ENCODE results near the gene UTS2. TPM values are rescaled to one million over a fixed set of nuclear protein-coding genes. Genes with fewer than 3 reads are reported as not detected.

UTS2 gene
- total RNA-seq, 1 donor: not detected

DNA sequence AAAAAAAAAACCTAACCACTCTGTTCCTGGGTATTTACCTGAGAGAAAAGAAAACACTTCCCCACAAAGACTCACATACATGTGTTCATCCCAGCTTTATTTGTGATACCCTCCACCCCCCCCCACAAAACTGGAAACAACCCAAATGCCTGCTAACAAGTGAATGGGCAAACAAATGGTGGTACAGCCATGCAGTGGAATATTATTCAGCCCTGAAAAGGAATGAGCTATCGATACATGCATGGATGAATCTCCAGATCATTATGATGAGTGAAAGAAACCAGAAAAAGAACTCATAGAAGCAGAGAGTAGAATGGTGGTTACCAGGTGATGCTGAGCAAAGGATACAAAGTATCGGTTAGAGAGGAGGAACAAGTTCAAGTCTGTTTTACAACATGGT lies 38.0 kb upstream of the UTS2 start:
- H3K4me3 ChIP-seq (ENCODE audit: low read depth, low read length): no peak overlapping the region
- TF ChIP-seq, protein P1, sequence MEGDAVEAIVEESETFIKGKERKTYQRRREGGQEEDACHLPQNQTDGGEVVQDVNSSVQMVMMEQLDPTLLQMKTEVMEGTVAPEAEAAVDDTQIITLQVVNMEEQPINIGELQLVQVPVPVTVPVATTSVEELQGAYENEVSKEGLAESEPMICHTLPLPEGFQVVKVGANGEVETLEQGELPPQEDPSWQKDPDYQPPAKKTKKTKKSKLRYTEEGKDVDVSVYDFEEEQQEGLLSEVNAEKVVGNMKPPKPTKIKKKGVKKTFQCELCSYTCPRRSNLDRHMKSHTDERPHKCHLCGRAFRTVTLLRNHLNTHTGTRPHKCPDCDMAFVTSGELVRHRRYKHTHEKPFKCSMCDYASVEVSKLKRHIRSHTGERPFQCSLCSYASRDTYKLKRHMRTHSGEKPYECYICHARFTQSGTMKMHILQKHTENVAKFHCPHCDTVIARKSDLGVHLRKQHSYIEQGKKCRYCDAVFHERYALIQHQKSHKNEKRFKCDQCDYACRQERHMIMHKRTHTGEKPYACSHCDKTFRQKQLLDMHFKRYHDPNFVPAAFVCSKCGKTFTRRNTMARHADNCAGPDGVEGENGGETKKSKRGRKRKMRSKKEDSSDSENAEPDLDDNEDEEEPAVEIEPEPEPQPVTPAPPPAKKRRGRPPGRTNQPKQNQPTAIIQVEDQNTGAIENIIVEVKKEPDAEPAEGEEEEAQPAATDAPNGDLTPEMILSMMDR (IDR thresholded peaks at IDR 0.05; ENCODE audit: insufficient read depth, low read length): no peak
- no peak for DNase-seq (ENCODE audit: low read depth)

DNA sequence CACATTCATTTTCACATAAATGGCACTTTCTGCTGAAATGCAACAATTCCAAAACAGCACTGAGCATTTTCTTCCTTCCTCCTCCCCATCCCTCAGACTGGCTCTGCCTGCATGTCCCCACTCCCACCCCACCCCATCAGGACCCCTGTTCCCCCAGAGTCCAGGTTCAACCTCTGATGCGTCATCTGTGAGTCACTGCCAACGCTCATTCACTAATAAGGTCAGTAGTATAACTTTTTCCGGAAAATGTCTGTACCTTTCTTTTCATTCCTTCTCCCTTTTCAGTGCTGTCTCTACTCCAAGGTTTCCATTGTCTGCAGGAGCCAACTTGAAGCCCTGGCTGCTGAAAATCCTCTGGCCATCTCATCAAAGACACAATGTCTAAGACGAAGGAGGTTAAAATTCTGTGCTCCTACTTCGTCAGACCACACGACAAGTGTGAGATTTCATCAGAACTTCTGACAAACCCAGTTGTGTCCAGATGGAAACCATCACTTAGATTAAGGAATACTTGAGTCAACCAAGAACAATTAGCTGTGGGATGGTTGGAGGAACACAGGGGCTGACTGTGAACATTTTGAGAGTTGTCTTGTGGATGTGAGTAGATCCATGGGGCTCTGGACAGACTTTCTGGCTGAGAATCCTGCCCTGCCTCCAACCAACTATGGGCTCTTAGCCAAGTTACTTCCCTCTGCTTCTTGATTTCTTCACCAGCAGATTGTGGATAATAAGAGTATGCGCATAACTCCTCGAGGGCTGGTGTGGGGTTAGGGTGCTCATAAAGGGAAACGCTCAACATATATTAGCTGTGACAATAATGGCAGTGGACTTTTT lies 35.6 kb upstream of the UTS2 start:
- DNase-seq (ENCODE audit: low read depth): peak; percentile 83
- H3K4me3 ChIP-seq (ENCODE audit: low read depth, low read length): no peak overlapping the region
- TF ChIP-seq, protein P1 (IDR thresholded peaks at IDR 0.05; ENCODE audit: insufficient read depth, low read length): no peak

DNA sequence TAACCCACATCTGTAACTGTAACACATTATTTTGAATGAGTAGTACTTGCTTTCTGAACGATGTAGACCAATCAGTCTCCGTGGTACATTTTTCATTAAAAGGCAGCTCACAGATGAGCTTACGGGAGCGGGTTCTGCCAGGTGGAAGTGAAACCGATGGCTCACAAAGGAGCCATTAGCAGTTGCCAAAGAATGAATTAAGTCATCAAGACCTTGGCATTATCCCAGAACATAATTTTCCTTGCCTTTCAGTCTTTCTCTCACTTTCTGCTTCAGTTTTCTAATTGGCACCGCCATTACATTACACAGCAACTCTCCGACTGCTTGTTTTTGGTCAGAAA lies 33.5 kb upstream of the UTS2 start:
- no peak overlapping the region for H3K4me3 ChIP-seq (ENCODE audit: low read depth, low read length)
- peak; percentile 35 for DNase-seq (ENCODE audit: low read depth)
- TF ChIP-seq, protein P1 (IDR thresholded peaks at IDR 0.05; ENCODE audit: insufficient read depth, low read length): no peak

DNA sequence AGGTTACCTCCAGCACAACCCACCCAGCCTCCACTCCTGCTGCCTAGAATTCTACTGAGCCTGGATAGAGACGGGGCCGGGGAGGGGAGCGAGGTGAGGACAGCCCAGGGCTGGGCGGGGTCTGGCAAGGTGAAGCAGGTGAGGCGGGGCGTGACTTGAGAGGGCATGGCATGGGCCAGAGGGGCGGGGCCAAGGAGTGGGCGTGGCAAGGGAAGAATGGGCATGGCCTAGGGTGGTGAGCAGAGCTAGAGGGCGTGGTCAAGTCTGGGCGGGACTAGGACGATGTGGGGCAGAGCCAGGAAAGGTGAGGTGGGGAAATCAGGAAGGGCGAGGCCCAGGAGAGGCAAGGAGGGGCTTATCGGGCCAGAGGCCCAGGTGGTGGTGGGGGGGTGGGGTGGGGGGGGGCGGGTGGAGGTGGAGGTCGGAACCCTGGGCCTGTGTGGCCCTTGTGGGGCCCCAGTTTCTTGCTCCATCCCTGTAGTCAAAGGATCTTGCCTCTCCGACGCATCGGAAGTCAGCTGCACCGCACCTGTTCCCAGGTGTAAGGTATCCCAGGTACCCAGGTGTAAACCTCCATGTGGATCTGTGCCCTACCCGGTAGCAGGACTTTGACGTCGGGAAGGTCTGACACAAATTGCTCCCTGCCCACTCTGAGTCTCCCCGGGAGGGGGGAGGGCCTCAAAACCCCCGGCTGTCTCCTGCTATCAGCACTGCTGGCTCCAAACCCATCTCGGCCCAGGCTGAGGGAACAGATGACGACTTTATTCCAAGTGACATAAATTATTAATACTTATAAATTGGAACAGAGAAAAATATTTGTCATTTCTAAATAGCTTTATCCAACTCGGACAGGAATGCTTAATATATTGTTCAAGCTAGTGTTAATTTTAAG lies 32.9 kb upstream of the UTS2 start:
- no peak for DNase-seq (ENCODE audit: low read depth)
- H3K4me3 ChIP-seq (ENCODE audit: low read depth, low read length): no peak overlapping the region
- TF ChIP-seq, protein P1 (IDR thresholded peaks at IDR 0.05; ENCODE audit: insufficient read depth, low read length): no peak

DNA sequence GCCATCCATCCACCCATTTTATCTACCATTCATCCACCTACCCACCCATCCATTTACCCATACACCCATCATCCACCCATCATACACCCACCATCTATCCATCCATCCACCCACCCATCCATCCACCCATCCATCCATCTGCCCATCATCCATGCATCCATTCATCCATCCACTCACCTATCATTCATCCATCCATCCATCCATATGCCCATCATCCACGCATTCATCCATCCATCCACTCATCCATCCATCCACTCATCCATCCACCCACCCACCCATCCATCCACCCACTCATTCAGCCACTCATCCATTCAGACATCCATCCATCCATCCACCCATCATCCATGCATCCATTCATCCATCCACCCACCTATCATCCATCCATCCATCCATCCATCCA lies 31.9 kb upstream of the UTS2 start:
- no peak overlapping the region for H3K4me3 ChIP-seq (ENCODE audit: low read depth, low read length)
- DNase-seq (ENCODE audit: low read depth): no peak
- TF ChIP-seq, protein P1 (IDR thresholded peaks at IDR 0.05; ENCODE audit: insufficient read depth, low read length): no peak

DNA sequence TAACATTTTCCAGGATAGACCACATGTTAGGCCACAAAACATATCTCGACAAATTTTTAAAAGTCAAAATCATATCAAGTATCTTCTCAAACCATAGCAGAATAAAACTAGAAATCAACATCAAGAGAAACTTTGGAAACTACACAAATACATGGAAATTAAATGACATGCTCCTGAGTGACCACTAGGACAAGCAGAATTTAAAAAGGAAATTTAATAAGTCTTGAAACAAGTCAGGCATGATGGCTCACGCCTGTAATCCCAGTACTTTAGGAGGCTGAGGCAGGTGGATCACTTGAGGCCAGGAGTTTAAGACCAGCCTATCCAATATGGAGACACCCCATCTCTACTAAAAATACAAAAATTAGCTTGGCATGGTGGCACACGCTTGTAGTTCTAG lies 26.4 kb upstream of the UTS2 start:
- TF ChIP-seq, protein P1 (IDR thresholded peaks at IDR 0.05; ENCODE audit: insufficient read depth, low read length): no peak
- H3K4me3 ChIP-seq (ENCODE audit: low read depth, low read length): no peak overlapping the region
- no peak for DNase-seq (ENCODE audit: low read depth)
